ENCODE data around the gene NT5C2. TPM values are rescaled to one million over a fixed set of nuclear protein-coding genes. Genes with fewer than 3 reads are reported as not detected.
A peak's percentile ranks its signal among the peaks of the same experiment; 100 is the strongest.
"Not testable (repeated sequence)": the region's sequence is repeated elsewhere in the genome, so short reads cannot be mapped to it uniquely, and the experiment has no call there.

NT5C2 gene
- total RNA-seq, 4 donors from 2014 or later: 91.2 to 98.3 (median 92.5) TPM

DNA sequence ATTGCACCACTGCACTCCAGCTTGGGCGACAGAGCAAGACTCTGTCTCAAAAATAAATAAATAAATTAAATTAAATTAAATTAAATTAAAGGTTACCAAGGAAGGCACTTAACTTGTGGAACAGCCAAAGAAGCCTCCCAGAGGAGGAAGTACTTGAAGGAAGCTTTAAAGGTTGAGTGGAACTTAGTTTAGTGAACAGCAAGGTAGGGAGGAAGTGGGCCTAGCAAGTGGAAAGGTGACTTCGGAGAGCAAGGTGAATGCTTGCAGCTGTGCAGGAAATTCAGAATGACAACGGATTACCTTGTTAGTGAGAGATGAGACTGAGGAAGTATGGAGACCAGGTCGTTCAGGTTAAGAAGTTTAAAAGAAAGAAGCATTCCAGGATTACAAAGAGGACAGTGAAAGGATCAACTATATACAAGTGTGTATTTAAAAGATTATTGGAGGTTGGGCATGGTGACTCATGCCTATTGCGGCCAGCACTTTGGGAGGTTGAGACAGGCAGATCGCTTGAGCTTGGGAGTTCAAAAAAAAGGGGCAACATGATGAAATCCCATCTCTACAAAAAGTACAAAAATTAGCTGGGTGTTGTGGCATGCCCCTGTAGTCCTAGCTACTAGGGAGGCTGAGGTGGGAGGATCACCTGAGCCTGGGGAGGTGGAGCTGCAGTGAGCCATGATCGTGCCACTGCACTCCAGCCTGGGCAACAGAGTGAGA lies 39.9 kb upstream of the NT5C2 start:
- DNase-seq: no peak

DNA sequence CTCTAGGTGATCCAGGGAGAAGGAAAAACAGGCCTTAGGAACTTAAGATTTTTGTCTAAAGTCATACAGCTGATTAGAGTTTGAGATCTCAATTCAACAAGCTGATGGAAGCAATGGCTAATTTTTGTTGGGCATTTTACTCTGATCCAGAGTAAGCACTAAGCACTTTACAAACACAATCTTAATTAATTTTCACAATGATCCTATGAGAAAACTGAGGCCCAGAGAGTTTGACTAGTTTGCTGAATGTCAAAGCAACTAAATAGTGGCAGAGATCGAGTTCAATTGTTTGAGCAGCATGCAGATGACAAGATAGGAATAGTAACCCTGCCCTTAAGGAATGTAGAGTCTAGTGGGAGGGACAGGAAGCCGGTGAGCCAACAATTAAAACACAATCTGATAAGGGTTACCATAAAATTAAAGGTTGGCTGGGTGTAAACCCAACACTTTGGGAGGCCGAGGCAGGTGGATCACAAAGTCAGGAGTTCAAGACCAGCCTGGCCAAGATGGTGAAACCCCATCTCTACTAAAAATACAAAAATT lies 39.1 kb upstream of the NT5C2 start:
- peak overlapping the region in 3 of 4 donors; percentile 19 to 61 (median 42) for H3K27ac ChIP-seq
- H3K4me3 ChIP-seq: no peak overlapping the region
- WGBS, 2 donors: 70 to 79% methylated on average over 3 of the region's 3 CpGs
- H3K4me1 ChIP-seq: peaks cover 7 to 60% (median 24%) of the 10 kb centered on the region in 3 donors
- TF ChIP-seq, protein P1, sequence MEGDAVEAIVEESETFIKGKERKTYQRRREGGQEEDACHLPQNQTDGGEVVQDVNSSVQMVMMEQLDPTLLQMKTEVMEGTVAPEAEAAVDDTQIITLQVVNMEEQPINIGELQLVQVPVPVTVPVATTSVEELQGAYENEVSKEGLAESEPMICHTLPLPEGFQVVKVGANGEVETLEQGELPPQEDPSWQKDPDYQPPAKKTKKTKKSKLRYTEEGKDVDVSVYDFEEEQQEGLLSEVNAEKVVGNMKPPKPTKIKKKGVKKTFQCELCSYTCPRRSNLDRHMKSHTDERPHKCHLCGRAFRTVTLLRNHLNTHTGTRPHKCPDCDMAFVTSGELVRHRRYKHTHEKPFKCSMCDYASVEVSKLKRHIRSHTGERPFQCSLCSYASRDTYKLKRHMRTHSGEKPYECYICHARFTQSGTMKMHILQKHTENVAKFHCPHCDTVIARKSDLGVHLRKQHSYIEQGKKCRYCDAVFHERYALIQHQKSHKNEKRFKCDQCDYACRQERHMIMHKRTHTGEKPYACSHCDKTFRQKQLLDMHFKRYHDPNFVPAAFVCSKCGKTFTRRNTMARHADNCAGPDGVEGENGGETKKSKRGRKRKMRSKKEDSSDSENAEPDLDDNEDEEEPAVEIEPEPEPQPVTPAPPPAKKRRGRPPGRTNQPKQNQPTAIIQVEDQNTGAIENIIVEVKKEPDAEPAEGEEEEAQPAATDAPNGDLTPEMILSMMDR (IDR thresholded peaks at IDR 0.05): no peak
- TF ChIP-seq POLR2A (IDR thresholded peaks at IDR 0.05): no peak
- intact Hi-C loops (cut with DNase I): no loop called here
- no peaks in the 10 kb centered on the region for H3K27me3 ChIP-seq
- DNase-seq: no peak
- H3K36me3 ChIP-seq: no peaks in the 10 kb centered on the region
- H3K9me3 ChIP-seq: no peaks in the 10 kb centered on the region

More for the DNA sequence above, 39.9 kb upstream of the NT5C2 start:
- H3K9me3 ChIP-seq: no peaks in the 10 kb centered on the region
- WGBS, 2 donors: 47 to 51% methylated on average over 7 of the region's 7 CpGs
- H3K4me3 ChIP-seq: no peak overlapping the region
- H3K27ac ChIP-seq: peak overlapping the region in 3 of 4 donors; percentile 19 to 61 (median 42)
- H3K27me3 ChIP-seq: no peaks in the 10 kb centered on the region
- intact Hi-C loops (cut with DNase I): no loop called here
- H3K4me1 ChIP-seq: peaks cover 2 to 53% (median 17%) of the 10 kb centered on the region in 3 donors
- no peaks in the 10 kb centered on the region for H3K36me3 ChIP-seq
- TF ChIP-seq POLR2A (IDR thresholded peaks at IDR 0.05): no peak

DNA sequence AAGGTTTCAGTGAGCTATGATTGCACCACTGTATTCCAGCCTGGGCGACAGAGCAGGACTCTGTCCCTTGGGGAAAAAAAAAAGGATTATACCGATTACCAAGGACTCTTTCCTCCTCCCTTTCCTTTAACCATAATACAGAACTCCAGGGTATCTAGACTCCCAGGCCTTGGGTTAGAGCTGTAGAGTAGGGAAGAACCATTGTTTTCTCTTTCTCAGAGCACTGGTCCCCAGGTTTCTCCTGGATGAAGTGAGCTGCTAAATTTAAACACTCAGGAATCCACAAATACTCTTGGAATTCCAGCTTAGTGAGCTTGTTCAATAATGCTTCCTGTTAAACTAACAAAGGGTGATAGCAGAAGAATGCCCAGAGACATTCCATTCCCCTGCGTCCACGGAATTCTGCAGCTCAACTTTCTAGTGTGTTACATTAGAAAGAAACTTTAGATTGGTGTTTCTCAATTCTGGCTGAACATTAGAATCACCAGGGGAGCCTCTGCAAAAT lies 38.0 kb upstream of the NT5C2 start:
- H3K4me1 ChIP-seq: peaks cover 7 to 70% (median 31%) of the 10 kb centered on the region in 3 donors
- intact Hi-C loops (cut with DNase I): no loop called here
- no peak for TF ChIP-seq POLR2A (IDR thresholded peaks at IDR 0.05)
- TF ChIP-seq, protein P1 (IDR thresholded peaks at IDR 0.05): no peak
- H3K9me3 ChIP-seq: no peaks in the 10 kb centered on the region
- H3K27me3 ChIP-seq: no peaks in the 10 kb centered on the region
- no peak for DNase-seq
- no peaks in the 10 kb centered on the region for H3K36me3 ChIP-seq
- WGBS, 2 donors: 56 to 61% methylated on average over 4 of the region's 4 CpGs
- no peak overlapping the region for H3K4me3 ChIP-seq
- H3K27ac ChIP-seq: peak overlapping the region in 3 of 4 donors; percentile 1 to 52 (median 42)

DNA sequence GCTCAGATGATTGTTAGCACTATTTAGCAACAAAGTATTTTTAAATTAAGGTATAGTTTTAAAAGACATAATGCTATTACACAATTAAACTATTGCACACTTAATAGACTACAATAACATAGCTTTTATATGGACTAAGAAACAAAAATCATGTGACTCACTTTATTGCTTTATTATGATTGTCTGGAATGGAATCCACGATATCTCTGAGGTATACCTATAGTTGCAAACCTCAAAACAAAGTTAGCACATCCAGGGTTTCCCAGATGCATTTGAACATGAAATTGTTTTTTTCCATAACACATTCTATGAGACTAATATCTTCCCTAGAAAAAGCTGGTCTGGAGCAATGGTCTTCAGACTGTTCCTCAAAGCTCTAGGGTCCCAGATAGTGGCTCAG lies 34.3 kb upstream of the NT5C2 start:
- Histone ChIP-seq H3K4me3 (no peak overlapping the region), H3K9me3 (peaks cover 0 to 21% (median 20%) of the 10 kb centered on the region in 3 donors), H3K27me3 (no peaks in the 10 kb centered on the region), H3K27ac (peak overlapping the region; percentile 49 to 80 (median 78)), H3K36me3 (no peaks in the 10 kb centered on the region), H3K4me1 (peaks cover 7 to 61% (median 26%) of the 10 kb centered on the region in 3 donors)
- TF ChIP-seq, protein P1 (IDR thresholded peaks at IDR 0.05): no peak
- TF ChIP-seq POLR2A (IDR thresholded peaks at IDR 0.05): no peak
- DNase-seq: no peak
- WGBS, 2 donors: 55 to 70% methylated on average over 1 of the region's 1 CpG
- intact Hi-C loops (cut with DNase I): no loop called here

DNA sequence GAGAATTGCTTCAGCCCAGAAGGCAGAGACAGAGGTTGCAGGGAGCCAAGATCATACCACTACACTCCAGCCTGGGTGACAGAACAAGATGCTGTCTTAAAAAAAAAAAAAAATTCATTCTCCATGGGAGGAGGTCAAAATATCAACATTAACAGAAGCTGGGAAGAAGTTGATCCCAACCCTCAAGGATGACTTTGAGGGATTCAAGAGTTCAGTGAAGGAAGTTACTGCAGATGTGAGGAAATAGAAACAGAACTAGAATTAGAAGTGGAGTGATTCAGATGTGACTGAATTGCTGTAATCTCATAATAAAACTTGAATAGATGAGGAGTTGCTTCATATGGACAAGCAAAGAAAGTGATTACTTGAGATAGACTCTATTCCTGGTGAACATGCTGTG lies 32.9 kb upstream of the NT5C2 start:
- peak overlapping the region; percentile 14 to 80 (median 50) for H3K27ac ChIP-seq

GRCh38 chr10:103224721-103225120 lies 31.6 kb upstream of the NT5C2 start:
- H3K4me3 ChIP-seq; H3K27me3 ChIP-seq; DNase-seq; intact Hi-C loops (cut with DNase I); H3K36me3 ChIP-seq; H3K27ac ChIP-seq: not testable (repeated sequence)
- Histone ChIP-seq H3K9me3 (peaks cover 0 to 21% (median 20%) of the 10 kb centered on the region in 3 donors), H3K4me1 (peaks cover 7 to 39% (median 24%) of the 10 kb centered on the region in 3 donors)
- 69 to 84% methylated on average over 5 of the region's 5 CpGs for WGBS, 2 donors

More for the DNA sequence above, 32.9 kb upstream of the NT5C2 start:
- peaks cover 7 to 48% (median 26%) of the 10 kb centered on the region in 3 donors for H3K4me1 ChIP-seq
- no peaks in the 10 kb centered on the region for H3K36me3 ChIP-seq
- DNase-seq: no peak
- no peaks in the 10 kb centered on the region for H3K27me3 ChIP-seq
- intact Hi-C loops (cut with DNase I): no loop called here
- H3K9me3 ChIP-seq: peaks cover 0 to 21% (median 20%) of the 10 kb centered on the region in 3 donors
- no peak overlapping the region for H3K4me3 ChIP-seq
- TF ChIP-seq POLR2A (IDR thresholded peaks at IDR 0.05): no peak
